Psoas muscle (tissue), 8 donors: ENCODE results near the gene EPHB6. TPM values are rescaled to one million over a fixed set of nuclear protein-coding genes. Genes with fewer than 3 reads are reported as not detected.

ENCODE experiments used
- ATAC-seq, 4 donors: fragments of 200-7000 bp; cut with Tn5 transposase; one replicate each; pipeline ENCODE4 v1.9.1; 2020; ENCODE audit warnings: moderate library complexity in 3 of 4, mild to moderate bottlenecking in 2 of 4
- DNase-seq, 2 donors: peaks; one replicate each; pipeline ENCODE4 v3.0.0-alpha.2; 2020
- H3K27ac ChIP-seq: fragments of 200-600 bp; one replicate; pipeline ENCODE4 v1.8.0; 2022
- H3K27me3 ChIP-seq, 3 donors: fragments of 200-600 bp in 1 of 3; one replicate each; pipeline versions ENCODE4 v1.6.1 to v1.8.0; 2013 to 2022; ENCODE audit warnings: low read length in 2 of 3, mild to moderate bottlenecking in 2 of 3, moderate library complexity in 1 of 3; ENCODE audit not compliant: insufficient read depth in 3 of 3
- H3K36me3 ChIP-seq, 2 donors: fragments of 200-600 bp in 1 of 2; one replicate each; pipeline versions ENCODE4 v1.6.1 to v1.8.0; 2013 to 2022; ENCODE audit warnings: low read depth in 1 of 2, mild to moderate bottlenecking in 1 of 2, moderate library complexity in 1 of 2; ENCODE audit not compliant: insufficient read depth in 1 of 2
- H3K4me1 ChIP-seq: fragments of 200-600 bp; one replicate; pipeline ENCODE4 v1.8.0; 2022
- H3K4me3 ChIP-seq: fragments of 200-600 bp; one replicate; pipeline ENCODE4 v1.8.0; 2022; ENCODE audit warnings: mild to moderate bottlenecking
- H3K9me3 ChIP-seq: fragments of 200-600 bp; one replicate; pipeline ENCODE4 v1.8.0; 2022
- CTCF ChIP-seq: fragments of 200-600 bp; IDR thresholded peaks from one replicate; pipeline ENCODE4 v1.8.0; 2022; ENCODE audit warnings: antibody characterized with exemption
- WGBS, 3 donors: extraction: QIAGEN DNeasy Blood & Tissue Kit; methylation state at CpG; one replicate each; pipeline versions ENCODE4 v1.1.6 to v1.1.7; 2013; 5-methylcytosine and 5-hydroxymethylcytosine counted together
- intact Hi-C, 2 donors: fragments of 100-400 bp; cut with DNase I; formaldehyde crosslinking; loops; one replicate each; pipeline versions ENCODE4 v1.11.0 to v1.14.2; 2022
- polyA plus RNA-seq, 3 donors: library from polyadenylated mRNA; stranded (reverse); fragments of 200-250 nt; gene quantifications; one replicate each; pipeline ENCODE4 v1.2.3, GENCODE V29; 2013
- total RNA-seq, 4 donors: library from RNA; stranded (reverse); fragmentation: NEBNext Ultra II Directional in 2 of 4; extraction: Animal tissue kit (Norgen Biotek cat#: 25700) in 2 of 4; gene quantifications; one replicate each; pipeline versions ENCODE4 v1.2.1 to v1.2.4, GENCODE V29; 2021 to 2023
- donor health status: healthy with polysubstance abuse.
- donor health status: DM: no; HTN: no; CAD: no; lungs with moderate emphysema.
- donor health status: Bipolar disorder and iron deficiency.
- donor health status: healthy.
- donor health status: DM: yes; HTN: yes; CAD: no.
- donor health status: DM: no; HTN: no; CAD: no.
- donor health status: DM: no; HTN: no; CAD: no.
- donor health status: DM: yes; HTN: yes; CAD: no.

Gene EPHB6
- total and polyA plus RNA-seq, 7 donors = 0.57 to 5.7 (median 2.9) TPM

GRCh38 chr7:142883145-142883544 is 28.3 kb downstream of the EPHB6 start:
- Histone ChIP-seq H3K4me3 (no peak overlapping the region), H3K27ac (no peak overlapping the region), H3K4me1 (no peaks in the 10 kb centered on the region), H3K9me3 (no peaks in the 10 kb centered on the region), H3K27me3 (peaks cover 0 to 27% (median 13%) of the 10 kb centered on the region in 3 donors), H3K36me3 (no peaks in the 10 kb centered on the region)
- DNase-seq (no peak), ATAC-seq (no peak)
- TF ChIP-seq CTCF = no peak
- 85 to 88% (median 87%) methylated on average over 10 of the region's 10 CpGs for WGBS, 3 donors
- intact Hi-C loops = no loop called here

GRCh38 chr7:142883571-142884285 is 28.9 kb downstream of the EPHB6 start:
- Histone ChIP-seq H3K27me3 (peaks cover 0 to 24% (median 13%) of the 10 kb centered on the region in 3 donors), H3K9me3 (no peaks in the 10 kb centered on the region), H3K4me1 (no peaks in the 10 kb centered on the region), H3K4me3 (no peak overlapping the region), H3K36me3 (no peaks in the 10 kb centered on the region), H3K27ac (no peak overlapping the region)
- WGBS, 3 donors = 74 to 76% (median 75%) methylated on average over 7 of the region's 7 CpGs
- no peak for DNase-seq
- TF ChIP-seq CTCF = no peak
- ATAC-seq = no peak
- intact Hi-C loops = no loop called here

GRCh38 chr7:142884286-142884640 is 29.4 kb downstream of the EPHB6 start:
- ATAC-seq (no peak), DNase-seq (no peak)
- Histone ChIP-seq H3K4me3 (no peak overlapping the region), H3K4me1 (no peaks in the 10 kb centered on the region), H3K36me3 (no peaks in the 10 kb centered on the region), H3K27me3 (peaks cover 0 to 19% (median 16%) of the 10 kb centered on the region in 3 donors), H3K27ac (no peak overlapping the region), H3K9me3 (no peaks in the 10 kb centered on the region)
- no peak for TF ChIP-seq CTCF
- 65 to 71% (median 70%) methylated on average over 4 of the region's 4 CpGs for WGBS, 3 donors
- intact Hi-C loops = no loop called here

GRCh38 chr7:142885311-142886230 is 30.7 kb downstream of the EPHB6 start, which contains the start of gene TRPV6:
Gene TRPV6, minus strand, starts transcription at chr7:142885745.
- intact Hi-C loops = no loop called here
- no peaks in the 10 kb centered on the region for H3K4me1 ChIP-seq
- no peak within 1 kb of the TSS for H3K27ac ChIP-seq
- no peaks in the 10 kb centered on the region for H3K9me3 ChIP-seq
- no peak within 1 kb of the TSS for H3K4me3 ChIP-seq
- WGBS, 3 donors = 47 to 64% (median 52%) methylated on average over 15 to 16 of the region's 16 CpGs
- DNase-seq (peak in 1 of 2 donors; percentile 34), ATAC-seq (no peak)
- TF ChIP-seq CTCF = no peak
- H3K36me3 ChIP-seq = no peaks in the 10 kb centered on the region
- peaks cover 0 to 16% (median 12%) of the 10 kb centered on the region in 3 donors for H3K27me3 ChIP-seq
